Measurements from ENCODE around the gene FBXW9.
A peak's percentile ranks its signal among the peaks of the same experiment; 100 is the strongest.

GRCh38 chr19:12722566-12723380 lies 26.3 kb upstream of the FBXW9 start:
- no peak for TF ChIP-seq CTCF (IDR thresholded peaks at IDR 0.05; ENCODE audit: poor library complexity, severe bottlenecking)
- TF ChIP-seq EZH2 (IDR thresholded peaks at IDR 0.05; ENCODE audit: borderline replicate concordance, insufficient read depth, low read length, poor library complexity, severe bottlenecking): no peak
- peak; percentile 20 for TF ChIP-seq SMC3 (conservative IDR thresholded peaks at IDR 0.05; ENCODE audit: poor library complexity)
- TF ChIP-seq TAF1 (IDR thresholded peaks at IDR 0.05; ENCODE audit: low read depth): peak; percentile 51
- TF ChIP-seq MXI1 (conservative IDR thresholded peaks at IDR 0.05; ENCODE audit: poor library complexity, severe bottlenecking): peak; percentile 82
- peak; percentile 73 for TF ChIP-seq POLR2AphosphoS5 (IDR thresholded peaks at IDR 0.05)
- TF ChIP-seq REST (IDR thresholded peaks at IDR 0.05; ENCODE audit: borderline replicate concordance): peak; percentile 55

Measured in neural cell (in vitro differentiated cells).